Loucy (cell line): ENCODE results near the gene PIANP.

Experiments
- CTCF ChIP-seq: fragments of 200-600 bp; sonication (generic); conservative IDR thresholded peaks from 2 replicates; pipeline ENCODE4 v1.5.1; 2014; ENCODE audit warnings: mild to moderate bottlenecking, antibody characterized with exemption, low read length
- EZH2phosphoT487 ChIP-seq: fragments of 200-600 bp; IDR thresholded peaks from 2 replicates; pipeline ENCODE4 v1.6.1; 2018; ENCODE audit warnings: antibody characterized with exemption, mild to moderate bottlenecking, moderate library complexity, borderline replicate concordance

DNA sequence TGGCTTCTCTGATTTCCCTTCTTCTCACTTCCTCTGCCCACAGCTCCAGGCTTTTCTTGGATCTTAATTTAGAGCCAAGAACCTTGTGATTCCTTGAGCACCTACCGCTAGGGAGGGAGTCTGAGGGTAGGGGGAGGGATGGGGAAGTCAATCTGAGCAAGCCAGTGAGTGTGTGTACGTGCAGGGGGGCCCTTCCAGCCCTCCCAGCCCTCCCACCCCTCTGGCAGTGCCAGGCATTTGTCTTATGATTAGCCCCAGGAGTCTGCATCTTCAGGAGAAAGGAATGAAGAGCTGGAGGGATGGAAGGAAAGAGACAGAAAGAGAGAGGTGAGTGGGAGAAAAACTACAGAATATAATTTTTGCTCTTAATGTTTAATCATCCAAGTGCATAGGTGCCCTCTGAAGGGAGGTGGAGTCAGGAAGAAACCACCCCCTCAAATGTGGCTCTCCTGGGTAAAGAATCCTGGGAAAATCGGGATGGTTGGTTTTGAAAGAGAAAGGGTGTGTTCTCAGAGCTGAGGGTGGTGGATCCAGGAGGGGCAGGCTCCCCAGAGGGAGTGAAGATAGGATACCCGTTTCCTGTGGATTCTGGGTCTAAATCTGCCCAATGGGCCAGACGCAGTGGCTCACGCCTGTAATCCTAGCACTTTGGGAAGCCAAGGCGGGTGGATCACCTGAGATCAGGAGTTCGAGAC, 2.1 kb downstream of the PIANP start:
- no peak for TF ChIP-seq CTCF
- TF ChIP-seq EZH2phosphoT487: no peak
